ENCODE measurements around the gene PCSK4.
A peak's percentile ranks its signal among the peaks of the same experiment; 100 is the strongest.
"Not testable (repeated sequence)": the region's sequence is repeated elsewhere in the genome, so short reads cannot be mapped to it uniquely, and the experiment has no call there.

Gene PCSK4

DNA sequence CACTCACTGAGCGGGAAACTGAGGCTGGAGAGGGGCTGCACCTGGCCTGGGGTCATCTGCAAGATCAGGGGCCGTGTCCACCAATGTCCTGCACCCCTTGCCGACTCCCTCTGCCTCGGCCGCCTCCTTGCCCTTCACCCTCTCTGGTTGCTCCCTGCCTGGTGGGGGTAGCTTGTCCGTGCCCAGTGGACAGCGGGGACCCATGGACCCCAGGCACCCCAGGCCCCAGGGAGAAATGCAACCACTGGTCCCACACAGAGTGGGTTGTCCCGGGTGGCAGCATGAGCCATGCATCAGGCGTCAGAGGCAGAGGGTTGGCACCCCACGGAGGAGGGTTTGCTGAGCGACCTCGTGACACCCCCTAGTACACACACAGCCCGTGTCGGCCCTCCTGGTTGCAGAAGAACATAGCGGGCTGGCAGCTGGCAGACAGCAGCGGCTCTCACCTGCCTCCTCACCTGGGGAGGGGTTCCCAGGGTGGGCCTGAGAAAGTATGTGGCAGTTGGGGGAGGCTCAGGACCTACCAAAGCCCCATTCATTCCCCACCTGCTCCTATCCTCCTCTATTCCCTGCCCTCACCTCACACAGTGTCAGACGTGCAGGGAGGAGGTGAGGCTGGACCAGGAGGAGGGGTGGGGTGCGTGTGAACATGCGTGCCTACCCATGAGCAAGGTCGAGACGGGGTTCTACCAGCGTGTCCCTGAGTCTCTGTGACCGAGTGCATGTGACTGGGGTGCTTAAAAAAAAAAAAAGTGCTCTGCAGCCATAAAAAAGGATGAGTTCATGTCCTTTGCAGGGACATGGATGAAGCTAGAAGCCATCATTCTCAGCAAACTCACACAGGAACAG is 14.0 kb upstream of the PCSK4 start:
- no peak for DNase-seq

DNA sequence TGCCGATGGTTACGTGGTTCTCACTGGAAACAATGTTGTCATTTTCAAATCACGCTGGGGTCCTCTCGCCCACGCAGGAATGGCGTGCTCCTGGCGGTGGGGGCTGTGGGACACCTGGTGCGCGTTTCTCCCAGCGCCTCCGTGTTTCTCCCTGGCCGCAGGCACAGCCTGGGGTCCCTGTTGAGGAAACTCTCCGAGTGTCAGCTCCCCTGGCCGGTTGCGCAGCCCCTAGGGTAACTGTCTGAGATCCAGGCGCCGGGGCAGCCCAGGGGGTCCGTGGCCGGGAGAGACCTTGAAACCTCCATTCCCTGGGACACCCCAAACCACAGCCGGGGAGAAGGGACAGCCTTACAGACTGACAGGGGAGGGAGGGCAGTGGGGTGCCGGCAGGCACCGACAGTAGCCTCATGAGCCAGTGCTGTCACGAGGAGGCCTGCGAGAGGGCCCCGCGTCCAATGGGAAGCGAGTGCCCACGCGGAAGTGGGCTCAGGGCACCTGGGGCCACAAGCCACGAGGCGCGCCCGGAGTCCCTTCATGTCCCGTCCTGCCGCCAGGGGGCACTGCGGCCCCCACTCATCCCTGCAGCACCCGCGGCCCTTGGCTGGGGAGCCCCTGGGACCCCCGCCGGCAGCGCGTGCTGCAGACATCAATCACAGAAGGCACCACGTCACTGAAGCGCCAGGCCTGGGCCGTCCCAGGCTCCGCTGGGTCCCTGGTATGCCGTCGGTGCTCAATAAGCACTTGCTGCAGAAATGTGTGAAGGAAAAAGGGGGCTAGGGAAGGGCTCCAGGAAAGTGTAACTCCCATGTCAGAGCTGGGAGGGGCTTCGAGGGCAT is 13.2 kb upstream of the PCSK4 start:
- peak; percentile 73 for DNase-seq

DNA sequence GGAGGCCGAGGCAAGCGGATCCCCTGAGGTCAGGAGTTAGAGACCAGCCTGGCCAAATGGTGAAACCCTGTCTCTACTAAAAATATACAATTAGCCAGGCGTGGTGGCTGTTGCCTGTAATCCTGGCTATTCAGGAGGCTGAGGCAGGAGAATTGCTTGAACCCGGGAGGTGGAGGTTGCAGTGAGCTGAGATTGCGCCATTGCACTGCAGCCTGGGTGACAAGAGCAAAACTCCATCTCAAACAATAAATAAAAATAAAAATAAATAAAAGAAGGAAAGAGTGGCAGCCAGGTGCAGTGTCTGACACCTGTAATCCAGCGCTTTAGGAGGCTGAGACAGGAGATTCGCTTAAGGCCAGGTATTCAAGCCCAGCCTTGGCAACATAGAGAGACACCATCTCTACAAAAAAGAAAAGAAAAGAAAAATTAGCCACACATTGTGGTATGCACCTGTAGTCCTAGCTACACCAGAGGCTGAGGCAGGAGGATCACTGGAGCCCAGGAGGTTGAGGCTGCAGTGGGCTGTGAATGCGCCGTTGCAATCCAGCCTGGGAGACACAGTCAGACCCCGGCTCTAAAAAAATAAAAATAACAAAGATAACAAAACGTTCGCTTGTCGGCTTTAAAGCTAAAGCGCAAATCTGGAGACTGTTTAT is 12.4 kb upstream of the PCSK4 start:
- no peak for DNase-seq

DNA sequence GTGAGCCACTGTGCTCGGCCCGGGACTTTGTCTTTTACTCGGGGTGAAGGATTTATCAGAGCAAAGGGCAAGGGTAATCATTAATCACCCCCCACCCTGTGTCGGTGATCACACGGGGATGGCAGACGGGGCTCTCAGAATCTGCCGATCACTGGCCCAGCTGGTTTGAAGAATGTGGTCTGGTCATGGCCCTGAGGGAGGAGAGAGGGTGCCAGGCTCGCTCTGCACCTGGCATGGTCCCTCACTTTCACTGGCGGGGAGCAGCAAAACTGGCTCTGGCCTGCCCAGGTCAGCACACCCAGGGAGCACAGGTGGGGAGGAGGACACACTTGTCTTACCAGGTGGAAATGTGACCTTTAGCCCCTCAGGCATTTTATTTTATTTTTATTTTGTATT is 11.0 kb upstream of the PCSK4 start:
- no peak for DNase-seq

DNA sequence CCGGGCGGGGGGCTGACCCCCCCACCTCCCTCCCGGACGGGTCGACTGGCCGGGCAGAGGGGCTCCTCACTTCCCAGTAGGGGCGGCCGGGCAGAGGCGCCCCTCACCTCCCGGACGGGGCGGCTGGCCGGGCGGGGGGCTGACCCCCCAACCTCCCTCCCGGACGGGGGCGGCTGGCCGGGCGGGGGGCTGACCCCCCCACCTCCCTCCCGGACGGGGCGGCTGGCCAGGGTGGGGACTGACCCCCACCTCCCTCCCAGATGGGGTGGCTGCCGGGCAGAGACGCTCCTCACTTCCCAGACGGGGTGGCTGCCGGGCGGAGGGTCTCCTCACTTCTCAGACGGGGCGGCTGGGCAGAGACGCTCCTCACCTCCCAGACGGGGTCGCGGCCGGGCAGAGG is 9.1 kb upstream of the PCSK4 start:
- not testable (repeated sequence) for DNase-seq

- DNase-seq = no peak
Measured at GRCh38 chr19:1497578-1498235, 7.6 kb upstream of the PCSK4 start.

GRCh38 chr19:1496714-1497577 is 6.8 kb upstream of the PCSK4 start:
- no peak for DNase-seq

- no peak for DNase-seq
Measured at GRCh38 chr19:1495799-1496713, 5.9 kb upstream of the PCSK4 start.

GRCh38 chr19:1495051-1495798 is 5.1 kb upstream of the PCSK4 start:
- DNase-seq = no peak

- DNase-seq = no peak
Measured at GRCh38 chr19:1494115-1494815, 4.1 kb upstream of the PCSK4 start.

DNA sequence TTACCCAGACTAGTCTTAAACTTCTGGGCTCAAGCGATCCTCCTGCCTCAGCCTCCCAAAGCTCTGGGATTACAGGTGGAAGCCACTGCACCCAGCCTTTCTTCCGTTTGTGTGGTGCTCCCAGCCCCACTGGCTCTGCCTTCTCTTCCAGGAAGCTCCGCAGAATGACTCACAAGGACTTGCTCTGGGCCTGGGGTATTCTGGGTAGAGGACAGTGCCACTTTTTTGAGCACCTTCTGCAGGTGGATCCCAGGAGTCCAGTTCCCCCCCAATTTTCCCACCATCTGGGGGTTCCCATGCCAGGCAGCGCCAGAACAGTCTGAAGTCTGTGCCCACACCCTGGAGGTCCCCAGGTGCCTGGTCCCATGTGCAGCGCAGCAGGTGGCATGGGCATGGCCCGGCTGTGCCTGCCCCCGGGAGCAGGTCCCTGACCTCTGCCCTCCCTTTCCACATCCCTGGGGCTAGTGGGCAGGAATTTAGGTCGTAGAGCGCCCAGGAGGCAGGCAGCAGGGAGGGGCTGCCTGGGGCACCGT is 2.4 kb upstream of the PCSK4 start:
- no peak for DNase-seq

DNA sequence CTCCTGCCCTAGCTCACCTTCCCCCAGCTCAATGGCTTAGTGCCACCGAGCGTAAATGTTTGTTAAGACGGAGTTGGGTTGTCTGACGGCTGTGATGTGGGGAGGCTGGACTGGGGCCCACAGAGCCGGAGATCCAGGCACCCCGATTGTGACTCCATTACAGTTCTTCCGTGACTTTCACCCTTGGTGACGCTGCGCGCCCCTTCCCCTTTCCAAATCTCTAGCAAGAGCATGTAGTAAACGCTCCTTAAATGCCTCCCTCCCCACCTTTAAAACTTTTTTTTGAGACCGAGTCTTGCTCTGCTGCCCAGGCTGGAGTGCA is 1.7 kb upstream of the PCSK4 start:
- DNase-seq = no peak

DNA sequence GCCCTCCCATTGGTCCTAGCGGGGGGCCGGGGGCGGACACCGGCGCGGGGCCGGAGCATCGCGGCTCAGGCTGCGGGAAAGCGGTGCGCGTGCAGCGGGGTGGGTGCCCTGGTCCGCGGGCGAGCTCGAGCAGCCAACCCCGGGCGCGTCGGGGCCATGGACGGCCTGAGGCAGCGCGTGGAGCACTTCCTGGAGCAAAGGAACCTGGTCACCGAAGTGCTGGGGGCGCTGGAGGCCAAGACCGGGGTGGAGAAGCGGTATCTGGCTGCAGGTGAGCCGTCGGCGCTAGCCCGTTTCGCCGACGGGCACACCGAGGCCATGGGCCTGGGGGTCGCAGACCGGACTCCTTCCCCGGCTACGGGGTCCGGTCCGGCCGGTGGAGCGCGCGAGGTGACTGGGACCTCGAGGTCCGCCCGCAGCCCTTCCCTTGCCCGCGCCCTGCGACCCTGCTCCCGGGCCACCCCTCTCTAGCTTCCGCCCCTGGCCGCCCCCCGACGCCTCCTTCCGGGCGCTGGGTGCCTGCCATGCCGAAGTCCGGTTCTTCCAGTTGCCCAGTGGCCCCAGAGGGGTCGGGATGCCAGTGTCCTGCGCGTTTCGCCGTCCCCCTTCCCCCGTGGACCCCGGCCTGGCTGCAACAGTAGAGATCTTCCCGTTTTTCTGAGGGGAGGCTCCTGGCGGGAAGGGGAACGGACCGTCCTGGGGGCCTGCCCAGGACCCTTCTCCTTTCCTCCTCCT is 1.1 kb upstream of the PCSK4 start, which contains the start of gene REEP6:
Gene REEP6, plus strand, starts transcription at position 68 of the 735 bp plus-strand sequence. Its CDS starts 89 bp downstream, at position 157.
- DNase-seq = no peak

DNA sequence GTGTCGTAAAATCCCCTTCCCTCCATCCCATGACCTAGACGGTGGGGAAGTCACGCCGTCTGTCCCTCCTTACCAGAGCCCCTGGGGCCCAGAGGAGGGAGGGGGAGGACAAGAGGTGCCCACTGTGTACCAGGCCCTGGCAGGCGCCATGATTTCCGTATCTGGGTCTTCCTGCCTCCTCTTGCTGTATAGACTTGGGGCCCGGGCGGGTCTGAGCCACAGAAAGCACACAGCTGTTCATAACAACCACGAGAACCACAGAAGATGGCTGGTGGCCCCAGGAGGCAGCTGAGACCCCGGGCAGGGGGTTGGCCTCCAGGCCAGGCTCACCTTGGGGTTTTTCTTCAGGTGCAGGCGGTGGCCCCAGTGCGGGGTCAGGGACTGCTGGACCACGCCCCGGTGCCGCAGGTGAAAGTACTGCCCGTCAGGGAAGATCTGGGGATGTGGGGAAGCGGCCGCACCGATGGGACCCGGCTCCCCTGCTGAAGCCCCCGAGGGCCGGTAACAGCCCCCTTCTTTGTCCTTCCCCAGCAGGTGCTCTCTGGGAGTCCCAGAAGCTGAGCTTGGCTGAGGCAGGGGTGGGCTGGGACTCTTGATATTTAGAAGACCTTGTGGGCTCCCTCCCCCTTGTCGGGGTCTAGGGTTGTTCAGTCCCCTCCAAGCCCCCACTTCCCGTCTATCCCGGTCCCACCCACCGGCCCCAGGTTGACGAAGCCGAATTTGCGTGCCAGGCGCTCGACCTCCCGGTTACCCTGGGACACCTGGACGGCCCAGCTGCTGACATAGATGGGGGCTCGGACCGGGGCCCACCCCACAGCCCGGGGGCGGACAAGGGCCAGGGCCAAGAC is 463 bp downstream of the PCSK4 start:
- DNase-seq = no peak

DNA sequence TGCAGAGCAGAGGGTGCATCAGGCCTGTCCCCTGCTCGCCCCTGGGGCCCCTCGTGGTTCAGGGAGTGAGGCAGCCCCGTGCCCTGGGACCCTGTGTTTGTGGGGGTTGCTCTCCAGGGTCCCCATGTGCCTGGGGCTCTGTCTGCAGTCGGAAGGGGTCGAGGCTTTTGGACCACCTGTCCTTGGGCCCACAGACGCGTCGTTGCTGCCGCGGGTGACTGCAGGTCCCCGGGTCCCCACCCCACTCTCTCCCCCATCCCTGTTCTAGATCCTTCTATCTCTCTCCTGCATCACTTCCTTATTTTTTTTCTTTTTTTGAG is 1.9 kb downstream of the PCSK4 start:
- no peak for DNase-seq

DNA sequence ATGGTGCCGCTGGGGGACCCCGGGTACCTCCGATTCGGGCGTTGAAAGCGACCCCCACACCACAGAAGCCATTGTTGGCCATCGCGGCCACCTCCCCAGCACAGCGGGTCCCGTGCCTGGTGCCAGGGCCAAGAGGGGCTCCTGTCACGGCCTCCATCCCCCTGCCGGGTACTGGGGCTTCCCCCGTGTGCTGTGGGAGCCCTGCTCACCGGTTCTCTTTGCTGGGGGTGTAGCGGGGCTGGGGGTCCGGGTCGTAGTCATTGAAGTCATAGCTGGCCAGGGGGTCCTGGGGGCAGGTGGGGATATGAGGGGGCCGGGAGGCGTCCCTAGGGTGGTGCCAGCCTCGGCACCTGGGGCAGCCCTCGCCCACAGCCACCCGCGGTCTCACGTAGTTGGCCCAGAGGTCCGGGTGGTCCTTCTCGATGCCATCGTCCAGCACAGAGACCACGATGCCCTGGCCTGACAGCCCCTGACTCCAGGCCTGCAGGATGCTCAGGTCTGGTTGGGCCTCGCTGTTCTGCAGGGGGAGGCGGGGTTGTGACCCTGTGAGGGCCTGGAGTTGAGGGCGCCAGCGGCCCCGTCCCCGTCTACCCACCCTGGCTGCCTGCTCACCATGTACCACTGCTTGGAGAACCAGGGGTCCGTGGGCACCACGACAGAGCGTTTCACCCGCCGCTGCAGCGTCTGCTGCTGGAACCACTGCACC is 2.4 kb downstream of the PCSK4 start:
- DNase-seq = no peak
